GM12873 (cell line): Measurements from ENCODE around the gene FAM174A.

Source experiments
- TF ChIP-seq, protein P1 (sequence below): IDR thresholded peaks from 2 replicates; pipeline ENCODE4 v1.5.1; 2012; ENCODE audit warnings: low read depth, mild to moderate bottlenecking, moderate library complexity, low read length, control low read depth; ENCODE audit not compliant: insufficient read depth; ENCODE audit errors: missing control alignments

The FAM174A gene

DNA sequence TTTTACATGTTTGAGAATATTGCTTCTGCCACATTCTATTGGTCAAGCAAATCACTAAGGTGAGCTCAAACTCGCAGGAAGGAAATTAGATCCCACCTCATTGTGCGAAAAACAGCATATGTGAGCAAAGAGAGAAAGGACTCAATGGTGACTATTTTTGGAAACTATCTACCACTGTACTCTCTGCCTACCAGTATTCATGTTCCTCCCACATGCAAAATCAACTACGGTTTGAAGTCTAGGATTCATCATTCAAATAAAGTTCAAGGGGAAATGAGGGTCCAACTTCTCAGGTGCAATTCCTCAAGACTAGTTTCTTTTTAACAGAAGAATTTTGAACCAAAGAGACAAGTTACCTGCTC is 60.6 kb downstream of the FAM174A start:
- TF ChIP-seq, protein P1, sequence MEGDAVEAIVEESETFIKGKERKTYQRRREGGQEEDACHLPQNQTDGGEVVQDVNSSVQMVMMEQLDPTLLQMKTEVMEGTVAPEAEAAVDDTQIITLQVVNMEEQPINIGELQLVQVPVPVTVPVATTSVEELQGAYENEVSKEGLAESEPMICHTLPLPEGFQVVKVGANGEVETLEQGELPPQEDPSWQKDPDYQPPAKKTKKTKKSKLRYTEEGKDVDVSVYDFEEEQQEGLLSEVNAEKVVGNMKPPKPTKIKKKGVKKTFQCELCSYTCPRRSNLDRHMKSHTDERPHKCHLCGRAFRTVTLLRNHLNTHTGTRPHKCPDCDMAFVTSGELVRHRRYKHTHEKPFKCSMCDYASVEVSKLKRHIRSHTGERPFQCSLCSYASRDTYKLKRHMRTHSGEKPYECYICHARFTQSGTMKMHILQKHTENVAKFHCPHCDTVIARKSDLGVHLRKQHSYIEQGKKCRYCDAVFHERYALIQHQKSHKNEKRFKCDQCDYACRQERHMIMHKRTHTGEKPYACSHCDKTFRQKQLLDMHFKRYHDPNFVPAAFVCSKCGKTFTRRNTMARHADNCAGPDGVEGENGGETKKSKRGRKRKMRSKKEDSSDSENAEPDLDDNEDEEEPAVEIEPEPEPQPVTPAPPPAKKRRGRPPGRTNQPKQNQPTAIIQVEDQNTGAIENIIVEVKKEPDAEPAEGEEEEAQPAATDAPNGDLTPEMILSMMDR, result no peak

DNA sequence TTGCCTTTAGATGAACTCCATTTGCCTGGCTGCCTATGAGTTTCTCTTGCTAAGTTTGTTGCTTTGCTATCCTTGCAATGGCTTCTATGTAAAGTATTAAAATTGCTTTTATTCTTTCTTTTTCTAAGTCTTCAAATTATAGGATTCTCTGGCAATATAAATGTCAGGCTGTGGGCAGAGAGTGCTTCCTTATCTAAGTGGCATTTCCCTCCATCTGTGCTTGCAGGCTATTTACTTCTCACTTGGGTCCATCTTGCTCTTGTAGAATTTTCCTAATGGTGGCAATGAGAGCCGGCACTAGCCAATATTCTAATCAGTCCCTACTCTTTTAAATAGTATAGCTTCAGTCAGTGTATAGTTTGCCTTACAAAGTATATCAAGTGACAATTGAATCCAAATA is 63.3 kb downstream of the FAM174A start:
- TF ChIP-seq, protein P1, result no peak

DNA sequence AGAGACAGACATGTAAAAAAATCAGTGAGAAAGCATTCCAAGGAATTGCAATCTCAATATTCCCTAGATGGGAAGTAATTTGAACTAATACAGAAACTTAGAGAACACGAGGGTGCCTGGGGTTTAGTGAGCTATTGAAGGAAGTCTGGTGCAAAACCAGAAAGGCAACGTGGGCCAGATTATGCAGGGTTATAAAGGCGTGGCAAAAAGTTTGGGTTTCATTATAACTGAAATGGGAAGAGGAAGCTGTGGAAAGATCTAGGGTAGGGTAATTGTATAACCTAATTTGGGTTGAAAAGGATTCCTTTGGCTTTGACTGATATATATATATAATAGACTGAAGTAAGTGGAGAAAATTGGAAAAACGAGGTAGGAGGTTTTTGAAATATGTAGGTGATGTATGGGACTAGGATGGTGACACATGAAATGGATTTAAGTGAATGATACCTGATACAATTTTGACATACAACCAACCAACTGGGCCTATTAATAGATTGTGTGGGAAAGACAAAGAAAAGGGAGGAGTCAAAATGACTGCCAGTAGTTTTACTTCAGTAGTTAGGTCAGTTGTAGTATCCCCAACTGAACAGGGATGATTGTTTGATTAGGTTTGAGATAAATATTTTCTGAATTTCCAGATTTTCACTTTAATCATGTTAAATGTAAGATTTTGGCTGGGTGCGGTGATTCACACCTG is 65.3 kb downstream of the FAM174A start:
- TF ChIP-seq, protein P1, result no peak

DNA sequence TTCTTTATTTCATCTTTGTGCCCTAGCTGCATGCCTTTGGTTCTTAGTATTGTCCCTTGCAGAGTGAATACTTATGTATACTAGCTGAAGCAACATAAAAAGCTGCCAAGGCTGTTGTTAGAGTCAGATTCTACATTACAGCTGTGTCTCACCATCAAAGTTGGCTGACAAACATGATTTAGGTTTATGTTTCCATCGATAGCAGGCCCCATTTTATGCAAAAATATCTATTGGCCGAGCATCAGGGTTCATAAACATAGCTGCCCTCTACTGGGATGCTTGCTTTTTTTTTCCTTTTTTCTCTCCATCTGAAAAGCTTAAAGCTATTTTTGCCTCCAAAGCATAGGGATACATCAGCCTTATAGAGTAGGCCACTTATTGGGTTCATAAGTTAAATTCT is 68.0 kb downstream of the FAM174A start:
- TF ChIP-seq, protein P1, result no peak

DNA sequence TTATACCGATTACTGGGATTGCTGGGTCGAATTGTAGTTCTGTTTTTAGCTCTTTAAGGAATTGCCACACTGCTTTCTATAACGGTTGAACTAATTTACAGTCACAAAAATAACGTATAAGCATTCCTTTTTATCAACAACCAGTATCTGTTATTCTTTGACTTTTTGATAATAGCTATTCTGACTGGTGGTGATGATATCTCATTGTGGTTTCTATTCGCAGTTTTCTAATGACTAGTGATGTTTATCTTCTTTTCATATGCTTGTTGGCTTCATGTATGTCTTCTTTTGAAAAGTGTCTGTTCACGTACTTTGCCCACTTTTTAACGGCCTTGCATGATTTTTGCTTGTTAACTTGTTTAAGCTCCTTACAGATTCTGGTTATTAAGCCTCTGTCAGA is 74.4 kb downstream of the FAM174A start:
- TF ChIP-seq, protein P1, result no peak

DNA sequence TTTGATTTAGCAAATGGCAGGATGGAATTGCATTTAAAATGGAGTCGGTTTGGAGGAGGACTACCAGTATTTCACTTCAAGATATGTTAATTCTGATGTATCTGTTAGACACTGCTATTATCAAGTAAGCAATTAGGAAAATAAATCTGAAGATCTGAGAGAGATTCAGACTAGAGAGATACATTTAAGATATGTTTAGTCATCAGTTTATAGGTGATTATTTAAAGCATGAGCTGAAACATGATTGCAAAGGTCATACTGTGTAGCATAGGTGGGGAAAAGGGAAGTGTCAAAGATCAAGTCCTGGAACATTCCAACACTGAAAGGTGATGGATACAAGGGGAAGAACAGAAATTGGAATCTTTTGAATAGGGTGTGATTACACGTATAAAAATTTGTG is 79.1 kb downstream of the FAM174A start:
- TF ChIP-seq, protein P1, result no peak

DNA sequence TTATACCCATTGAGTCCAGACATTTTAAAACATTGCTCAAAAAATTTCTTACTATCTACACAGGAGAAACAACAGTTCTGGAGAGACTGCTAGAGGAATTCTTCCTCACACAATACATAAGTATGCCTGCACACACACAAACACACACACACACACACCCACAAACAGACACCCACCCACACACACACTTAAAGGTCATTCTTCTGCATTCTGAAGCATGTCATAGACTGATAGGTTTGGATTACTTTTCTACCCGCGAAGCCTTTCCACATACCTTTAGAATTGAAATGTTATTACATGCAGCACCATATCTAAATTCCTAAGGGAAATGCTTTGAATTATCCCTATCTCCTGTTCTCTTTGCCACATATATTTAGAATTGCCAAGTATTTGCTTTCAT is 80.2 kb downstream of the FAM174A start:
- TF ChIP-seq, protein P1, result no peak
